Adrenal gland (tissue), 5 donors: ENCODE data around the gene PNN.

ENCODE experiments used
- CTCF ChIP-seq, 6 experiments: fragments of 450-650 bp in 4 of 6; fragments of 200-600 bp in 2 of 6; sonication (generic) in 1 of 6; IDR thresholded peaks; 1 replicate in 5 of 6; 2 replicates in 1 of 6; pipeline versions ENCODE4 v1.5.1 to v1.8.0; 2016 to 2021; ENCODE audit warnings: antibody characterized with exemption in 6 of 6, mild to moderate bottlenecking in 2 of 6, moderate library complexity in 1 of 6
- POLR2A ChIP-seq, 2 donors: fragments of 450-650 bp; IDR thresholded peaks; one replicate each; pipeline ENCODE4 v1.6.1; 2017; ENCODE audit warnings: antibody characterized with exemption in 2 of 2, mild to moderate bottlenecking in 2 of 2, moderate library complexity in 1 of 2
- donor health status: DM: no; HTN: no; CAD: no.

GRCh38 chr14:39181693-39182047 is 6.6 kb downstream of the PNN start:
- TF ChIP-seq CTCF (IDR thresholded peaks at IDR 0.05) (no peak), POLR2A (IDR thresholded peaks at IDR 0.05) (no peak)
